H1 (cell line): ENCODE measurements around the gene PROSER2. TPM values are rescaled to one million over a fixed set of nuclear protein-coding genes. Genes with fewer than 3 reads are reported as not detected.

ENCODE experiments used
- CTCF ChIA-PET: fragments of 300-600 bp; sonication (Branson Sonifier 250); formaldehyde crosslinking; loops from one replicate; lab custom pipeline; 2021; ENCODE audit not compliant: partially characterized antibody; lab: Charles Lee
- POLR2A ChIA-PET: fragments of 300-600 bp; sonication (Branson Sonifier 250); formaldehyde crosslinking; loops from one replicate; lab custom pipeline; 2021; ENCODE audit warnings: inconsistent platforms; ENCODE audit not compliant: partially characterized antibody; lab: Charles Lee
- DNase-seq, 2 experiments: peaks; one replicate each; pipeline versions ENCODE4 v3.0.0 to v3.0.0-alpha.2; 2010 to 2022; ENCODE audit warnings: low spot score in 2 of 2, low read depth in 1 of 2, mixed read lengths in 1 of 2
- FAIRE-seq: peaks from 2 replicates; lab custom pipeline; 2011; peaks lifted over from hg19 to GRCh38; lab: Jason Lieb, UNC
- H2AFZ ChIP-seq: 2 replicates; pipeline ENCODE4 v1.8.1; 2012; ENCODE audit warnings: low read length, inconsistent platforms
- H2AK5ac ChIP-seq: 2 replicates; pipeline ENCODE4 v1.6.1; 2013; ENCODE audit warnings: low read depth, low read length
- H2BK120ac ChIP-seq: replicated peaks from 2 replicates; pipeline ENCODE3; 2013; ENCODE audit warnings: low read depth, low read length, inconsistent platforms
- H2BK12ac ChIP-seq: 2 replicates; pipeline ENCODE4 v1.6.1; 2013; ENCODE audit warnings: low read depth, low read length
- H2BK15ac ChIP-seq: 2 replicates; pipeline ENCODE4 v1.6.1; 2013; ENCODE audit warnings: low read length
- H2BK20ac ChIP-seq: 2 replicates; pipeline ENCODE4 v1.6.1; 2013; ENCODE audit warnings: low read length
- H2BK5ac ChIP-seq: 2 replicates; pipeline ENCODE4 v1.6.1; 2013; ENCODE audit warnings: low read depth, low read length
- H3K14ac ChIP-seq: 2 replicates; pipeline ENCODE4 v1.6.1; 2013; ENCODE audit warnings: inconsistent platforms; ENCODE audit not compliant: insufficient read length
- H3K18ac ChIP-seq: 2 replicates; pipeline ENCODE4 v1.6.1; 2013; ENCODE audit warnings: low read length; ENCODE audit errors: extremely low read depth
- H3K23ac ChIP-seq: 2 replicates; pipeline ENCODE4 v1.6.1; 2013; ENCODE audit warnings: inconsistent platforms; ENCODE audit not compliant: insufficient read length
- H3K23me2 ChIP-seq: 2 replicates; pipeline ENCODE4 v1.6.1; 2013; ENCODE audit warnings: low read depth, low read length
- H3K27ac ChIP-seq: 2 replicates; pipeline ENCODE4 v1.6.1; 2011; ENCODE audit warnings: low read depth, low read length, inconsistent platforms
- H3K27me3 ChIP-seq, 4 experiments: replicated peaks in 1 of 4; 1 replicate in 1 of 4; 2 replicates in 3 of 4; pipeline versions ENCODE4 v1.6.1 to v1.8.1; 2011 to 2013; ENCODE audit warnings: low read length in 3 of 4, mild to moderate bottlenecking in 3 of 4, inconsistent platforms in 2 of 4, mixed read lengths in 2 of 4, moderate library complexity in 1 of 4; ENCODE audit not compliant: control insufficient read depth in 3 of 4, insufficient read depth in 3 of 4; ENCODE audit errors: extremely low read depth in 1 of 4
- H3K36me3 ChIP-seq, 4 experiments: 2 replicates each; pipeline versions ENCODE4 v1.6.1 to v1.8.1; 2011 to 2013; ENCODE audit warnings: mild to moderate bottlenecking in 4 of 4, low read length in 3 of 4, moderate library complexity in 2 of 4, control low read depth in 1 of 4, inconsistent platforms in 1 of 4; ENCODE audit not compliant: insufficient read depth in 4 of 4, control insufficient read depth in 2 of 4
- H3K4ac ChIP-seq: replicated peaks from 2 replicates; pipeline ENCODE3; 2013; ENCODE audit warnings: low read length, low read depth, mixed read lengths, inconsistent platforms; ENCODE audit not compliant: insufficient read length
- H3K4me1 ChIP-seq, 4 experiments: replicated peaks in 1 of 4; 1 replicate in 1 of 4; 2 replicates in 3 of 4; pipeline versions ENCODE4 v1.6.1 to v1.8.1; 2011 to 2013; ENCODE audit warnings: low read length in 3 of 4, inconsistent platforms in 2 of 4, mixed read lengths in 1 of 4; ENCODE audit not compliant: insufficient read depth in 4 of 4, control insufficient read depth in 3 of 4
- H3K4me2 ChIP-seq, 2 experiments: 2 replicates each; pipeline versions ENCODE4 v1.6.1 to v1.8.1; 2011 to 2013; ENCODE audit warnings: low read depth in 2 of 2, low read length in 2 of 2, control low read depth in 1 of 2, inconsistent platforms in 1 of 2, mild to moderate bottlenecking in 1 of 2; ENCODE audit not compliant: insufficient read depth in 1 of 2
- H3K4me3 ChIP-seq, 4 experiments: fragments of 200-600, 300-600 bp in 1 of 4; sonication (generic), shearing (Covaris generic), sonication (Bioruptor Twin) in 1 of 4; 2 replicates each; pipeline versions ENCODE4 v1.5.1 to v1.8.1; 2011 to 2016; ENCODE audit warnings: low read length in 4 of 4, low read depth in 3 of 4, control low read depth in 2 of 4, inconsistent platforms in 2 of 4, mild to moderate bottlenecking in 2 of 4, mixed read lengths in 1 of 4, moderate library complexity in 1 of 4; ENCODE audit not compliant: insufficient read depth in 2 of 4; ENCODE audit errors: extremely low read depth in 1 of 4
- H3K56ac ChIP-seq: replicated peaks from 2 replicates; pipeline ENCODE3; 2013; ENCODE audit warnings: low read depth, mild to moderate bottlenecking, mixed read lengths, low read length, inconsistent platforms; ENCODE audit not compliant: insufficient read length
- H3K79me1 ChIP-seq: 2 replicates; pipeline ENCODE4 v1.6.1; 2013; ENCODE audit warnings: low read depth, low read length, control low read depth
- H3K79me2 ChIP-seq, 2 experiments: 2 replicates each; pipeline versions ENCODE4 v1.6.1 to v1.8.1; 2012 to 2013; ENCODE audit warnings: low read length in 2 of 2, mild to moderate bottlenecking in 2 of 2, inconsistent platforms in 1 of 2; ENCODE audit not compliant: insufficient read depth in 2 of 2, control insufficient read depth in 1 of 2
- H3K9ac ChIP-seq, 4 experiments: replicated peaks in 1 of 4; 1 replicate in 1 of 4; 2 replicates in 3 of 4; pipeline versions ENCODE4 v1.6.1 to v1.8.1; 2011 to 2013; ENCODE audit warnings: low read depth in 3 of 4, low read length in 3 of 4, control low read depth in 2 of 4, mild to moderate bottlenecking in 2 of 4, moderate library complexity in 2 of 4, inconsistent platforms in 1 of 4; ENCODE audit errors: extremely low read depth in 1 of 4
- H3K9me3 ChIP-seq, 2 experiments: 2 replicates each; pipeline versions ENCODE4 v1.6.1 to v1.8.1; 2012 to 2013; ENCODE audit warnings: mild to moderate bottlenecking in 2 of 2, moderate library complexity in 2 of 2, control low read depth in 1 of 2, inconsistent platforms in 1 of 2, low read depth in 1 of 2, low read length in 1 of 2, mixed read lengths in 1 of 2; ENCODE audit not compliant: insufficient read depth in 2 of 2
- H4K20me1 ChIP-seq, 2 experiments: replicated peaks in 1 of 2; 2 replicates each; pipeline versions ENCODE3 to v1.8.1; 2011 to 2013; ENCODE audit warnings: inconsistent platforms in 2 of 2, low read length in 2 of 2, mild to moderate bottlenecking in 1 of 2; ENCODE audit not compliant: insufficient read depth in 2 of 2, control insufficient read depth in 1 of 2
- H4K5ac ChIP-seq: 2 replicates; pipeline ENCODE4 v1.6.1; 2013; ENCODE audit warnings: low read length, low read depth, mixed read lengths, inconsistent platforms; ENCODE audit not compliant: insufficient read length
- H4K8ac ChIP-seq: 2 replicates; pipeline ENCODE4 v1.8.0; 2013; ENCODE audit warnings: mild to moderate bottlenecking, moderate library complexity, low read length, inconsistent platforms; ENCODE audit not compliant: insufficient read depth; ENCODE audit errors: extremely low read depth
- H4K91ac ChIP-seq: replicated peaks from 2 replicates; pipeline ENCODE3; 2013; ENCODE audit warnings: low read length, mixed read lengths, inconsistent platforms; ENCODE audit not compliant: insufficient read length
- ATF2 ChIP-seq: IDR thresholded peaks from 2 replicates; pipeline ENCODE4 v1.6.1; 2012; ENCODE audit warnings: low read length, inconsistent platforms
- BACH1 ChIP-seq: IDR thresholded peaks from 2 replicates; pipeline ENCODE4 v1.6.1; 2012; ENCODE audit warnings: low read length, improper control_type of control experiment
- CREB1 ChIP-seq: IDR thresholded peaks from 2 replicates; pipeline ENCODE4 v1.6.1; 2012; ENCODE audit warnings: inconsistent platforms
- CTBP2 ChIP-seq: IDR thresholded peaks from 2 replicates; pipeline ENCODE4 v1.7.0; 2011; ENCODE audit warnings: borderline replicate concordance, mild to moderate bottlenecking, moderate library complexity, mixed read lengths, low read length; ENCODE audit not compliant: insufficient read depth, insufficient read length
- HDAC6 ChIP-seq: IDR thresholded peaks from one replicate; pipeline ENCODE4 v1.7.1; 2012; ENCODE audit warnings: low read depth, mild to moderate bottlenecking, inconsistent platforms, low read length, moderate library complexity
- KDM5A ChIP-seq: fragments of 200-600 bp; IDR thresholded peaks from 2 replicates; pipeline ENCODE4 v1.7.1; 2012; ENCODE audit warnings: mild to moderate bottlenecking, low read length, inconsistent platforms, mixed read lengths
- POLR2A ChIP-seq, 2 experiments: IDR thresholded peaks; 1 replicate in 1 of 2; 2 replicates in 1 of 2; pipeline ENCODE4 v1.6.1; 2011; ENCODE audit warnings: low read depth in 2 of 2, low read length in 2 of 2, mild to moderate bottlenecking in 2 of 2; ENCODE audit errors: control extremely low read depth in 1 of 2
- RBBP5 ChIP-seq: IDR thresholded peaks from 2 replicates; pipeline ENCODE4 v1.7.1; 2012; ENCODE audit warnings: low read depth, mild to moderate bottlenecking, inconsistent platforms, low read length, moderate library complexity, borderline replicate concordance
- SP1 ChIP-seq: IDR thresholded peaks from 2 replicates; pipeline ENCODE4 v1.6.1; 2011; ENCODE audit warnings: low read depth, low read length
- SP2 ChIP-seq: IDR thresholded peaks from 2 replicates; pipeline ENCODE4 v1.6.1; 2012; ENCODE audit warnings: mild to moderate bottlenecking, low read length, inconsistent platforms
- SP4 ChIP-seq: IDR thresholded peaks from 2 replicates; pipeline ENCODE4 v1.6.1; 2012; ENCODE audit warnings: low read length, inconsistent platforms
- TCF12 ChIP-seq: IDR thresholded peaks from 2 replicates; pipeline ENCODE4 v1.6.1; 2011; ENCODE audit warnings: low read depth, mild to moderate bottlenecking, low read length
- TEAD4 ChIP-seq: IDR thresholded peaks from 2 replicates; pipeline ENCODE4 v1.6.1; 2012; ENCODE audit warnings: low read depth, low read length, inconsistent platforms, mixed read lengths
- ZNF274 ChIP-seq: IDR thresholded peaks from 2 replicates; pipeline ENCODE4 v1.7.0; 2012; ENCODE audit warnings: low read length, borderline replicate concordance; ENCODE audit errors: extremely low read depth
- WGBS, 2 experiments: shearing (Covaris generic) in 1 of 2; methylation state at CpG; one replicate each; pipeline versions ENCODE4 v1.1.6 to v1.1.7; 2013 to 2015; ENCODE audit warnings: low lambda C conversion rate in 2 of 2, mixed read lengths in 2 of 2, inconsistent platforms in 1 of 2, low coverage in 1 of 2, missing lambda C conversion rate in 1 of 2; ENCODE audit not compliant: insufficient replicate concordance in 2 of 2, insufficient coverage in 1 of 2, insufficient read length in 1 of 2; ENCODE audit errors: extremely low coverage in 1 of 2, missing lambda C conversion rate in 1 of 2; 5-methylcytosine and 5-hydroxymethylcytosine counted together
- polyA plus RNA-seq, 7 experiments: library from polyadenylated mRNA; depleted of rRNA in 3 of 7; stranded (reverse) in 5 of 7; unstranded in 2 of 7; fragments of >200 nt in 5 of 7; fragments of 200-250 nt in 2 of 7; gene quantifications; 1 replicate in 5 of 7; 2 replicates in 1 of 7; 4 replicates in 1 of 7; pipeline versions ENCODE4 v1.2.1 to v1.2.3, GENCODE V29; 2011 to 2013; ENCODE audit warnings: missing spikeins in 2 of 7, mixed read lengths in 2 of 7
- total RNA-seq: library from RNA; stranded (reverse); fragmentation: NEBNext Ultra II Directional; extraction: Animal tissue kit (Norgen Biotek cat#: 25700); gene quantifications from 2 replicates; pipeline ENCODE4 v1.2.1, GENCODE V29; 2021

PROSER2 gene
- total and polyA plus RNA-seq, 2 of the 8 experiments (the other 6 are each of a cell fraction or from before 2014, with no cell fraction given), result 3.9 to 13.7 TPM

GRCh38 chr10:11901036-11901301 lies 77.8 kb downstream of the PROSER2 start:
- H4K20me1 ChIP-seq, result no peaks in the 10 kb centered on the region
- no peak overlapping the region for H3K56ac ChIP-seq
- H3K23me2 ChIP-seq, result no peaks in the 10 kb centered on the region
- H3K4me3 ChIP-seq, result no peak overlapping the region
- H3K27ac ChIP-seq, result no peak overlapping the region
- H2BK12ac ChIP-seq, result no peak overlapping the region
- H2AK5ac ChIP-seq, result no peak overlapping the region
- no peak overlapping the region for H3K9ac ChIP-seq
- no peak overlapping the region for H3K14ac ChIP-seq
- H2BK15ac ChIP-seq, result no peak overlapping the region
- no peak overlapping the region for H3K18ac ChIP-seq
- H4K91ac ChIP-seq, result no peak overlapping the region
- H2BK5ac ChIP-seq, result no peak overlapping the region
- WGBS, 2 experiments, result 96% methylated on average over 6 of the region's 6 CpGs; no CpG with 5 or more reads in 1 of the 2 experiments
- no peaks in the 10 kb centered on the region for H3K79me1 ChIP-seq
- ChIA-PET POLR2A (interaction anchor here (1.2 kb wide), 1 partner anchor 24 kb away, joined by 3 read pairs; no protein-coding TSS in a partner anchor), CTCF (interaction anchor here (0.9 to 7.8 kb wide), 3 partner anchors 12 to 20 kb away, joined by 3 to 34 read pairs (median 3); no protein-coding TSS in a partner anchor)
- no peak overlapping the region for H4K8ac ChIP-seq
- no peak for DNase-seq
- FAIRE-seq, result no peak
- H3K79me2 ChIP-seq, result no peaks in the 10 kb centered on the region
- peaks cover 0 to 4% (median 1%) of the 10 kb centered on the region in 4 experiments; a peak in 2 of 7 replicates for H3K4me1 ChIP-seq
- H2AFZ ChIP-seq, result no peak overlapping the region
- no peak overlapping the region for H4K5ac ChIP-seq
- H3K4me2 ChIP-seq, result no peak overlapping the region
- no peak overlapping the region for H3K23ac ChIP-seq
- no peak overlapping the region for H2BK20ac ChIP-seq
- no peaks in the 10 kb centered on the region for H3K36me3 ChIP-seq
- H3K27me3 ChIP-seq, result no peaks in the 10 kb centered on the region
- no peak overlapping the region for H3K4ac ChIP-seq
- no peaks in the 10 kb centered on the region for H3K9me3 ChIP-seq
- no peak overlapping the region for H2BK120ac ChIP-seq
- TF ChIP-seq CTBP2 (no peak), ZNF274 (no peak), RBBP5 (no peak), ATF2 (no peak), BACH1 (no peak), SP1 (no peak), HDAC6 (no peak), KDM5A (no peak), CREB1 (no peak), TEAD4 (no peak), SP4 (no peak), SP2 (no peak), POLR2A (IDR thresholded peaks at IDR 0.05; ENCODE audit: control extremely low read depth in 1 of 2, low read depth in 2 of 2, low read length in 2 of 2) (no peak), TCF12 (no peak)
